OCI-LY7 (cell line): ENCODE measurements around the gene SOCS7.

Experiments
- CTCF ChIP-seq: fragments of 200-600 bp; sonication (generic); conservative IDR thresholded peaks from 2 replicates; pipeline ENCODE4 v1.5.1; 2014; ENCODE audit warnings: mild to moderate bottlenecking, antibody characterized with exemption, low read length, moderate library complexity, mixed read lengths
- EZH2phosphoT487 ChIP-seq: fragments of 200-600 bp; sonication (generic); IDR thresholded peaks from 2 replicates; pipeline ENCODE4 v1.6.1; 2018; ENCODE audit warnings: low read depth, borderline replicate concordance, mild to moderate bottlenecking, mixed run types, antibody characterized with exemption, low read length, moderate library complexity, mixed read lengths

GRCh38 chr17:38426441-38426840 is 74.8 kb downstream of the SOCS7 start:
- no peak for TF ChIP-seq CTCF
- no peak for TF ChIP-seq EZH2phosphoT487
